Lower leg skin (tissue), 4 donors: ENCODE data around the gene BAZ1A. TPM values are rescaled to one million over a fixed set of nuclear protein-coding genes. Genes with fewer than 3 reads are reported as not detected.
A peak's percentile ranks its signal among the peaks of the same experiment; 100 is the strongest.

Experiments used
- DNase-seq, 2 donors: peaks; one replicate each; pipeline ENCODE4 v3.0.0-alpha.2; 2019; ENCODE audit warnings: low spot score in 2 of 2
- H3K4me3 ChIP-seq: fragments of 200-600 bp; sonication (generic); 2 replicates; pipeline ENCODE4 v1.5.1; 2017; ENCODE audit warnings: mild to moderate bottlenecking, low read depth; ENCODE audit not compliant: poor library complexity, severe bottlenecking
- CTCF ChIP-seq, 3 donors: fragments of 450-650 bp; IDR thresholded peaks; one replicate each; pipeline ENCODE4 v1.5.1; 2016; ENCODE audit warnings: antibody characterized with exemption in 3 of 3, mild to moderate bottlenecking in 3 of 3, moderate library complexity in 2 of 3
- POLR2A ChIP-seq, 2 donors: fragments of 450-650 bp; IDR thresholded peaks; one replicate each; pipeline ENCODE4 v1.6.1; 2016 to 2017; ENCODE audit warnings: antibody characterized with exemption in 2 of 2, mild to moderate bottlenecking in 1 of 2, moderate library complexity in 1 of 2
- WGBS, 2 donors: methylation state at CpG; one replicate each; pipeline ENCODE4 v1.1.5; 2018; 5-methylcytosine and 5-hydroxymethylcytosine counted together
- intact Hi-C: fragments of 100-400 bp; cut with DNase I; formaldehyde crosslinking; loops from one replicate; pipeline ENCODE4 v1.15.0; 2023; ENCODE audit warnings: low total_unique reads
- total RNA-seq, 4 donors: library from RNA; depleted of rRNA; stranded (reverse); fragments of >200 nt; gene quantifications; one replicate each; pipeline ENCODE4 v1.1.0, GENCODE V29; 2016

Gene BAZ1A
- total RNA-seq, 4 donors from 2014 or later, result 27.7 to 47.9 (median 42.1) TPM

- DNase-seq, result no peak
- TF ChIP-seq CTCF (IDR thresholded peaks at IDR 0.05) (no peak), POLR2A (IDR thresholded peaks at IDR 0.05) (no peak)
- 49 to 68% methylated on average over 1 of the region's 1 CpG for WGBS, 2 donors
- no peak overlapping the region for H3K4me3 ChIP-seq
- intact Hi-C loops, result no loop called here
These were observed 80.2 kb downstream of the BAZ1A start for GRCh38 chr14:34794941-34795340.

GRCh38 chr14:34794217-34794616 is 80.9 kb downstream of the BAZ1A start:
- intact Hi-C loops, result no loop called here
- H3K4me3 ChIP-seq, result no peak overlapping the region
- 85 to 92% methylated on average over 2 of the region's 2 CpGs for WGBS, 2 donors
- no peak for DNase-seq
- TF ChIP-seq POLR2A (IDR thresholded peaks at IDR 0.05) (no peak), CTCF (IDR thresholded peaks at IDR 0.05) (no peak)

- TF ChIP-seq CTCF (IDR thresholded peaks at IDR 0.05) (no peak), POLR2A (IDR thresholded peaks at IDR 0.05) (no peak)
- WGBS, 2 donors, result 89 to 90% methylated on average over 1 of the region's 1 CpG
- H3K4me3 ChIP-seq, result no peak overlapping the region
- intact Hi-C loops, result no loop called here
- no peak for DNase-seq
These were observed 82.6 kb downstream of the BAZ1A start for GRCh38 chr14:34792598-34792997.

GRCh38 chr14:34785223-34786006 is 89.7 kb downstream of the BAZ1A start:
- WGBS, 2 donors, result 71 to 78% methylated on average over 3 of the region's 3 CpGs
- intact Hi-C loops, result no loop called here
- no peak for TF ChIP-seq CTCF (IDR thresholded peaks at IDR 0.05)
- no peak for TF ChIP-seq POLR2A (IDR thresholded peaks at IDR 0.05)
- no peak overlapping the region for H3K4me3 ChIP-seq
- no peak for DNase-seq

GRCh38 chr14:34782031-34782430 is 93.1 kb downstream of the BAZ1A start:
- TF ChIP-seq POLR2A (IDR thresholded peaks at IDR 0.05) (no peak), CTCF (IDR thresholded peaks at IDR 0.05) (no peak)
- 88 to 93% methylated on average over 2 of the region's 2 CpGs for WGBS, 2 donors
- intact Hi-C loops, result no loop called here
- no peak overlapping the region for H3K4me3 ChIP-seq
- DNase-seq, result no peak

- intact Hi-C loops, result no loop called here
- peak in 1 of 2 donors; percentile 22 for DNase-seq
- 80 to 86% methylated on average over 1 of the region's 1 CpG for WGBS, 2 donors
These were observed 93.9 kb downstream of the BAZ1A start for GRCh38 chr14:34781242-34781641.

More at GRCh38 chr14:34781242-34781641, 93.9 kb downstream of the BAZ1A start:
- no peak for TF ChIP-seq CTCF (IDR thresholded peaks at IDR 0.05)
- no peak for TF ChIP-seq POLR2A (IDR thresholded peaks at IDR 0.05)
- no peak overlapping the region for H3K4me3 ChIP-seq
